Right lobe of liver (tissue), 6 donors: ENCODE results near the gene NEDD1. TPM values are rescaled to one million over a fixed set of nuclear protein-coding genes. Genes with fewer than 3 reads are reported as not detected.

Source experiments
- ATAC-seq, 4 donors: fragments of 200-7000 bp; cut with Tn5 transposase; one replicate each; pipeline ENCODE4 v1.9.1; 2020; ENCODE audit warnings: mild to moderate bottlenecking in 4 of 4, moderate library complexity in 4 of 4
- DNase-seq, 3 donors: peaks; one replicate each; pipeline ENCODE4 v3.0.0-alpha.2; 2020
- H3K27ac ChIP-seq, 3 donors: fragments of 200-600 bp; one replicate each; pipeline ENCODE4 v1.8.0; 2022
- H3K27me3 ChIP-seq, 2 donors: fragments of 200-600 bp; one replicate each; pipeline ENCODE4 v1.8.0; 2022
- H3K36me3 ChIP-seq, 4 donors: fragments of 200-600 bp; sonication (generic) in 1 of 4; one replicate each; pipeline versions ENCODE4 v1.5.1 to v1.8.0; 2017 to 2022; ENCODE audit warnings: control low read depth in 1 of 4
- H3K4me1 ChIP-seq, 4 donors: fragments of 200-600 bp; sonication (generic) in 1 of 4; one replicate each; pipeline versions ENCODE4 v1.5.1 to v1.8.0; 2017 to 2022; ENCODE audit warnings: control low read depth in 1 of 4
- H3K4me3 ChIP-seq, 3 donors: fragments of 200-600 bp; one replicate each; pipeline ENCODE4 v1.8.0; 2022
- H3K9me3 ChIP-seq, 4 donors: fragments of 200-600 bp; sonication (generic) in 1 of 4; one replicate each; pipeline versions ENCODE4 v1.5.1 to v1.8.0; 2017 to 2022; ENCODE audit warnings: control low read depth in 1 of 4
- CTCF ChIP-seq, 4 donors: fragments of 200-600 bp in 3 of 4; fragments of 450-650 bp in 1 of 4; IDR thresholded peaks; one replicate each; pipeline versions ENCODE4 v1.5.1 to v1.8.0; 2016 to 2022; ENCODE audit warnings: antibody characterized with exemption in 4 of 4, mild to moderate bottlenecking in 2 of 4
- POLR2A ChIP-seq: fragments of 450-650 bp; IDR thresholded peaks from one replicate; pipeline ENCODE4 v1.6.1; 2017; ENCODE audit warnings: antibody characterized with exemption, mild to moderate bottlenecking
- WGBS: methylation state at CpG from one replicate; pipeline ENCODE4 v1.1.6; 2018; ENCODE audit warnings: low coverage, low lambda C conversion rate; ENCODE audit not compliant: insufficient coverage; ENCODE audit errors: missing lambda C conversion rate; 5-methylcytosine and 5-hydroxymethylcytosine counted together
- intact Hi-C, 2 donors: fragments of 100-400 bp; cut with DNase I; formaldehyde crosslinking; loops; one replicate each; pipeline versions ENCODE4 v1.11.2 to v1.14.1; 2022
- total RNA-seq, 6 experiments: library from RNA; depleted of rRNA in 2 of 6; stranded (reverse); fragments of >200 nt in 2 of 6; fragmentation: NEBNext Ultra II Directional in 3 of 6; extraction: Animal tissue kit (Norgen Biotek cat#: 25700) in 3 of 6; gene quantifications; one replicate each; pipeline versions ENCODE4 v1.1.0 to v1.2.4, GENCODE V29; 2016 to 2023
- donor health status: DM: no; HTN: yes; CAD: no.
- donor health status: DM: no; HTN: no; CAD: no.
- donor health status: DM: no; HTN: no; CAD: no.
- donor health status: DM: no; HTN: yes; CAD: no.
- donor health status: DM: no; HTN: yes; CAD: no.

NEDD1 gene
- total RNA-seq, 6 experiments from 2014 or later: 2.8 to 8.5 (median 6.4) TPM

GRCh38 chr12:96902076-96902475 lies 5.0 kb upstream of the NEDD1 start:
- ATAC-seq (no peak), DNase-seq (no peak)
- intact Hi-C loops: no loop called here
- WGBS: 59% methylated on average over 4 of the region's 4 CpGs
- no peaks in the 10 kb centered on the region for H3K36me3 ChIP-seq
- H3K4me1 ChIP-seq: no peaks in the 10 kb centered on the region
- no peaks in the 10 kb centered on the region for H3K9me3 ChIP-seq
- no peaks in the 10 kb centered on the region for H3K27me3 ChIP-seq
- no peak overlapping the region for H3K4me3 ChIP-seq
- H3K27ac ChIP-seq: no peak overlapping the region
- TF ChIP-seq CTCF (IDR thresholded peaks at IDR 0.05) (no peak), POLR2A (no peak)

- WGBS: 47% methylated on average over 9 of the region's 9 CpGs
- intact Hi-C loops: no loop called here
Measured at GRCh38 chr12:96906498-96906848, 584 bp upstream of the NEDD1 start.

GRCh38 chr12:96907671-96908422 lies 790 bp downstream of the NEDD1 start:
- Histone ChIP-seq H3K27me3 (no peaks in the 10 kb centered on the region), H3K4me3 (peak overlapping the region; percentile 76 to 86 (median 78)), H3K36me3 (no peaks in the 10 kb centered on the region), H3K9me3 (no peaks in the 10 kb centered on the region), H3K4me1 (peaks cover 0 to 6% (median 0%) of the 10 kb centered on the region in 4 donors), H3K27ac (peak overlapping the region; percentile 77 to 90 (median 84))
- peak; percentile 36 to 47 (median 41) for ATAC-seq
- 7% methylated on average over 23 of the region's 23 CpGs for WGBS
- DNase-seq: peak in 1 of 3 donors; percentile 25
- intact Hi-C loops: no loop called here
- TF ChIP-seq POLR2A (no peak), CTCF (IDR thresholded peaks at IDR 0.05) (no peak)

More at GRCh38 chr12:96906498-96906848, 584 bp upstream of the NEDD1 start:
- Histone ChIP-seq H3K4me3 (peak overlapping the region; percentile 76 to 86 (median 78)), H3K27ac (peak overlapping the region; percentile 77 to 90 (median 84)), H3K4me1 (peaks cover 0 to 6% (median 0%) of the 10 kb centered on the region in 4 donors), H3K9me3 (no peaks in the 10 kb centered on the region), H3K27me3 (no peaks in the 10 kb centered on the region), H3K36me3 (no peaks in the 10 kb centered on the region)
- ATAC-seq (no peak), DNase-seq (no peak)
- TF ChIP-seq POLR2A: no peak
- no peak for TF ChIP-seq CTCF (IDR thresholded peaks at IDR 0.05)

GRCh38 chr12:96908423-96908675 lies 1.3 kb downstream of the NEDD1 start:
- H3K4me3 ChIP-seq: no peak overlapping the region
- TF ChIP-seq POLR2A: no peak
- no peak for TF ChIP-seq CTCF (IDR thresholded peaks at IDR 0.05)
- H3K36me3 ChIP-seq: no peaks in the 10 kb centered on the region
- intact Hi-C loops: no loop called here
- no peaks in the 10 kb centered on the region for H3K9me3 ChIP-seq
- no peak overlapping the region for H3K27ac ChIP-seq
- ATAC-seq: no peak
- WGBS: 68% methylated on average over 3 of the region's 3 CpGs
- H3K27me3 ChIP-seq: no peaks in the 10 kb centered on the region
- H3K4me1 ChIP-seq: peaks cover 0 to 6% (median 0%) of the 10 kb centered on the region in 4 donors
- DNase-seq: no peak
